CD4-positive, alpha-beta memory T cell (primary cell): Measurements from ENCODE around the gene SDHA. TPM values are rescaled to one million over a fixed set of nuclear protein-coding genes. Genes with fewer than 3 reads are reported as not detected.
"Not testable (repeated sequence)": the region's sequence is repeated elsewhere in the genome, so short reads cannot be mapped to it uniquely, and the experiment has no call there.

Experiments used
- CTCF ChIA-PET: fragments of 350-600 bp; sonication (Branson Sonifier 250); formaldehyde crosslinking; loops from one replicate; lab custom pipeline; 2021; ENCODE audit warnings: inconsistent platforms; ENCODE audit not compliant: partially characterized antibody; lab: Charles Lee
- POLR2A ChIA-PET: fragments of 350-600 bp; sonication (Branson Sonifier 250); formaldehyde crosslinking; loops from one replicate; lab custom pipeline; 2021; ENCODE audit not compliant: partially characterized antibody; lab: Charles Lee
- DNase-seq, 5 donors: peaks; one replicate each; pipeline versions ENCODE4 v3.0.0 to v3.0.0-alpha.2; 2020 to 2022; ENCODE audit warnings: mixed read lengths in 1 of 5
- H3K27ac ChIP-seq: one replicate; pipeline ENCODE4 v1.7.0; 2013; ENCODE audit warnings: low read depth, low read length
- H3K27me3 ChIP-seq: 2 replicates; pipeline ENCODE4 v1.7.0; 2013; ENCODE audit warnings: mild to moderate bottlenecking, low read length, moderate library complexity; ENCODE audit not compliant: insufficient read depth
- H3K36me3 ChIP-seq: 2 replicates; pipeline ENCODE4 v1.7.0; 2013; ENCODE audit warnings: mild to moderate bottlenecking, low read length, moderate library complexity; ENCODE audit not compliant: insufficient read depth
- H3K4me1 ChIP-seq: 2 replicates; pipeline ENCODE4 v1.7.0; 2013; ENCODE audit warnings: mild to moderate bottlenecking, low read length, moderate library complexity; ENCODE audit not compliant: insufficient read depth
- H3K4me3 ChIP-seq, 2 donors: one replicate each; pipeline ENCODE4 v1.7.0; 2013; ENCODE audit warnings: low read length in 2 of 2, mild to moderate bottlenecking in 1 of 2
- H3K9me3 ChIP-seq, 2 donors: one replicate each; pipeline ENCODE4 v1.7.0; 2013; ENCODE audit warnings: low read length in 2 of 2, control low read depth in 1 of 2; ENCODE audit not compliant: control insufficient read depth in 1 of 2
- H3K27ac Mint-ChIP-seq, 7 donors: one replicate each; pipeline ENCODE4 v1.8.0; 2020 to 2021; ENCODE audit warnings: mixed read lengths in 7 of 7, mild to moderate bottlenecking in 6 of 7, inconsistent platforms in 3 of 7, moderate library complexity in 3 of 7
- H3K27me3 Mint-ChIP-seq, 2 donors: one replicate each; pipeline ENCODE4 v1.8.0; 2020 to 2021; ENCODE audit warnings: mixed read lengths in 2 of 2
- H3K36me3 Mint-ChIP-seq, 2 donors: one replicate each; pipeline ENCODE4 v1.8.0; 2020 to 2021; ENCODE audit warnings: mixed read lengths in 2 of 2, inconsistent platforms in 1 of 2, mild to moderate bottlenecking in 1 of 2
- H3K4me1 Mint-ChIP-seq, 4 donors: one replicate each; pipeline ENCODE4 v1.8.0; 2020 to 2021; ENCODE audit warnings: mixed read lengths in 4 of 4, mild to moderate bottlenecking in 1 of 4
- H3K4me3 Mint-ChIP-seq, 8 donors: one replicate each; pipeline ENCODE4 v1.8.0; 2020 to 2021; ENCODE audit warnings: mixed read lengths in 8 of 8, mild to moderate bottlenecking in 7 of 8, moderate library complexity in 6 of 8, inconsistent platforms in 3 of 8
- H3K9me3 Mint-ChIP-seq, 8 donors: one replicate each; pipeline ENCODE4 v1.8.0; 2020 to 2021; ENCODE audit warnings: mixed read lengths in 8 of 8, mild to moderate bottlenecking in 5 of 8, inconsistent platforms in 3 of 8, moderate library complexity in 1 of 8
- intact Hi-C: fragments of 100-400 bp; cut with micrococcal nuclease; formaldehyde crosslinking; loops from one replicate; pipeline ENCODE4 v1.15.1; 2023
- polyA plus RNA-seq, 2 donors: library from polyadenylated mRNA; unstranded; fragments of 300-500 nt; fragmentation: Illumina TruSeq; gene quantifications; one replicate each; pipeline ENCODE4 v1.2.3, GENCODE V29; 2021
- total RNA-seq, 2 experiments: library from RNA; stranded (reverse); gene quantifications; one replicate each; pipeline ENCODE4 v1.2.3, GENCODE V29; 2021

Gene SDHA
- total and polyA plus RNA-seq, 4 experiments from 2014 or later: 131 to 240 (median 175) TPM

DNA sequence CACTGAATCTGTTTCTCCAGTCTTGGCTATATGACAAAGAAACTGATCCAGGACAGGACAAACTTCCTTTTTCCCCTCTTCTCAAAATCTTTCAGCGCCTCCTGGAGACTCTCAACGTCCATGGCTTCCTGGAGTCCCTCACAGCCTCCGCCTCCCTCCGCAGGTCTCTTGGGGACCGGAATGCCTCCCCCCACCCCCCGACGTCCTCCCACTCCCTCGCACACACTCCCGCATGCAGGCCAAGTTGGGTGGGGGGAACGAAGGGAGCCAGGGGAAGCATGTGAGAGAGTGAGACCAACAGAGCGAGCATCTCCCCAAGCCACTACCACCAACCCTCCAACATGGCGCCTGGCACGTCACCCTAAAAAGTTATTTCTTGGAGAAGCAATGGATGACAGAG, 72.1 kb downstream of the SDHA start:
- intact Hi-C loops, H3K27me3 ChIP-seq, H3K27ac ChIP-seq, H3K27me3 Mint-ChIP-seq, CTCF ChIA-PET, H3K4me3 ChIP-seq, H3K36me3 ChIP-seq, POLR2A ChIA-PET, H3K4me1 ChIP-seq, H3K4me3 Mint-ChIP-seq, H3K9me3 ChIP-seq, DNase-seq, H3K9me3 Mint-ChIP-seq, H3K27ac Mint-ChIP-seq: not testable (repeated sequence)
- Mint-ChIP-seq H3K4me1 (peaks cover 8 to 40% (median 18%) of the 10 kb centered on the region in 4 donors), H3K36me3 (peaks cover 20 to 26% of the 10 kb centered on the region in 2 donors)

- H3K4me1 ChIP-seq, H3K27ac ChIP-seq, H3K4me3 ChIP-seq, intact Hi-C loops, H3K36me3 ChIP-seq, H3K9me3 ChIP-seq, H3K9me3 Mint-ChIP-seq, DNase-seq, H3K27me3 Mint-ChIP-seq, H3K27me3 ChIP-seq, POLR2A ChIA-PET, CTCF ChIA-PET: not testable (repeated sequence)
- peaks cover 15 to 36% (median 24%) of the 10 kb centered on the region in 4 donors for H3K4me1 Mint-ChIP-seq
- H3K36me3 Mint-ChIP-seq: peaks cover 18 to 19% of the 10 kb centered on the region in 2 donors
- peak overlapping the region in 1 of 8 donors; percentile 18 for H3K4me3 Mint-ChIP-seq
- H3K27ac Mint-ChIP-seq: peak overlapping the region in 2 of 7 donors; percentile 32 to 72
These were observed 73.2 kb downstream of the SDHA start for GRCh38 chr5:291345-291744.

- intact Hi-C loops, POLR2A ChIA-PET, H3K4me3 ChIP-seq, H3K27me3 Mint-ChIP-seq, H3K27ac ChIP-seq, H3K4me3 Mint-ChIP-seq, H3K9me3 Mint-ChIP-seq, DNase-seq, H3K27ac Mint-ChIP-seq, H3K27me3 ChIP-seq, CTCF ChIA-PET, H3K9me3 ChIP-seq, H3K36me3 ChIP-seq: not testable (repeated sequence)
- peaks cover 24 to 43% (median 31%) of the 10 kb centered on the region in 4 donors for H3K4me1 Mint-ChIP-seq
- peaks cover 9 to 17% of the 10 kb centered on the region in 2 donors for H3K36me3 Mint-ChIP-seq
- H3K4me1 ChIP-seq: peaks cover 13% of the 10 kb centered on the region
These were observed 76.7 kb downstream of the SDHA start for GRCh38 chr5:294788-295187.

- H3K36me3 ChIP-seq, H3K9me3 ChIP-seq, intact Hi-C loops, POLR2A ChIA-PET, H3K27me3 Mint-ChIP-seq, H3K4me3 ChIP-seq, H3K27me3 ChIP-seq, H3K27ac ChIP-seq, CTCF ChIA-PET, DNase-seq, H3K9me3 Mint-ChIP-seq: not testable (repeated sequence)
- H3K4me3 Mint-ChIP-seq: peak overlapping the region in 6 of 8 donors; percentile 26 to 69 (median 54)
- H3K27ac Mint-ChIP-seq: peak overlapping the region in 3 of 7 donors; percentile 19 to 72 (median 59)
- peaks cover 7 to 16% of the 10 kb centered on the region in 2 donors for H3K36me3 Mint-ChIP-seq
- peaks cover 13% of the 10 kb centered on the region for H3K4me1 ChIP-seq
- peaks cover 27 to 46% (median 34%) of the 10 kb centered on the region in 4 donors for H3K4me1 Mint-ChIP-seq
These were observed 78.1 kb downstream of the SDHA start for GRCh38 chr5:296207-296606.

DNA sequence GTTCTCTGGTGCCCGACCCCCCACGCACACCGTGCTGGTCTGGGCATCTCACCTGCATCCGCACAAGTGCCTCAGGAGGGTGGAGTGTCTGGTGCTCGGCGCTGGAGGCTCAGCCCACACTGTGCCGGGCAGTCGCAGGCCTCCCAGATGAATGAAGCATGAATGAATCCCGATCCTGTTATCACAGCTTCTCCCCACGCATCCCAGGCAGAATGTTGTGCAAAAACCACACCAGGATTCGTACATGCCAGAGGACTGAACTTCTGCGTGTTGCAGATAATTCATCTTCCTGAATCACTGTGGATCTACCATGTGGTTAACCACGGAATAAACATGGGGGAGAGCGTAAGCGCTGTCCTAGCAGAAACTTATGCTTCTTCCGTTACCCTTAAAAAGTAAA, 78.8 kb downstream of the SDHA start:
- Mint-ChIP-seq H3K4me3 (peak overlapping the region; percentile 50 to 77 (median 66)), H3K27ac (peak overlapping the region in 6 of 7 donors; percentile 19 to 84 (median 63)), H3K4me1 (peaks cover 32 to 46% (median 34%) of the 10 kb centered on the region in 4 donors)
- H3K4me3 ChIP-seq, H3K27me3 ChIP-seq, H3K27ac ChIP-seq, intact Hi-C loops, H3K27me3 Mint-ChIP-seq, H3K9me3 Mint-ChIP-seq, H3K36me3 Mint-ChIP-seq, H3K9me3 ChIP-seq, H3K36me3 ChIP-seq, POLR2A ChIA-PET: not testable (repeated sequence)
- CTCF ChIA-PET: interaction anchor here (0.9 kb wide), 1 partner anchor 13 kb away, joined by 3 read pairs; no protein-coding TSS in a partner anchor
- DNase-seq: peak in 4 of 5 donors; percentile 30 to 43 (median 38)
- H3K4me1 ChIP-seq: peaks cover 13% of the 10 kb centered on the region

DNA sequence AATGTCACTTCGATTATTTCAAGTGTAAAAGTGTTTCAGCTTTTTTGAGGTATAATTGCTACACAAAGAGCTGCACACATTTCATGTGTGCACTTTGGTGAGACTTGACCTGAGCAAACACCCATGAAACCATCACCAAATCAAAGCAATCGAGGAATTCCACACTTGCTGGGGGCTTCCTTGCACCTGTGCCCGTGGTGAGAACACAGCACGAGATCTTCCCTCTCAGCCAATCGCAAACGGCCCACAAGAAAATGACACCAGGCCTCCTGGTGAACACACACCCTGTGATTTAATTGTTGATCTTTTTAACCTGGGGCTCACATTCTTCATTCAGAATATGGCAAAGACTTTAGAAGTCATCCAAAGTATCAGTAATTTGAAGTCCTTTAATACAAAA, 79.3 kb downstream of the SDHA start:
- H3K36me3 Mint-ChIP-seq, H3K27me3 ChIP-seq, intact Hi-C loops, H3K4me3 ChIP-seq, POLR2A ChIA-PET, H3K27ac ChIP-seq, DNase-seq, H3K9me3 Mint-ChIP-seq, H3K27me3 Mint-ChIP-seq, H3K9me3 ChIP-seq, H3K36me3 ChIP-seq: not testable (repeated sequence)
- Mint-ChIP-seq H3K27ac (peak overlapping the region in 4 of 7 donors; percentile 59 to 76 (median 72)), H3K4me1 (peaks cover 35 to 50% (median 36%) of the 10 kb centered on the region in 4 donors), H3K4me3 (peak overlapping the region in 5 of 8 donors; percentile 17 to 77 (median 75))
- peaks cover 13% of the 10 kb centered on the region for H3K4me1 ChIP-seq
- CTCF ChIA-PET: interaction anchor here (0.9 kb wide), 1 partner anchor 13 kb away, joined by 3 read pairs; no protein-coding TSS in a partner anchor

DNA sequence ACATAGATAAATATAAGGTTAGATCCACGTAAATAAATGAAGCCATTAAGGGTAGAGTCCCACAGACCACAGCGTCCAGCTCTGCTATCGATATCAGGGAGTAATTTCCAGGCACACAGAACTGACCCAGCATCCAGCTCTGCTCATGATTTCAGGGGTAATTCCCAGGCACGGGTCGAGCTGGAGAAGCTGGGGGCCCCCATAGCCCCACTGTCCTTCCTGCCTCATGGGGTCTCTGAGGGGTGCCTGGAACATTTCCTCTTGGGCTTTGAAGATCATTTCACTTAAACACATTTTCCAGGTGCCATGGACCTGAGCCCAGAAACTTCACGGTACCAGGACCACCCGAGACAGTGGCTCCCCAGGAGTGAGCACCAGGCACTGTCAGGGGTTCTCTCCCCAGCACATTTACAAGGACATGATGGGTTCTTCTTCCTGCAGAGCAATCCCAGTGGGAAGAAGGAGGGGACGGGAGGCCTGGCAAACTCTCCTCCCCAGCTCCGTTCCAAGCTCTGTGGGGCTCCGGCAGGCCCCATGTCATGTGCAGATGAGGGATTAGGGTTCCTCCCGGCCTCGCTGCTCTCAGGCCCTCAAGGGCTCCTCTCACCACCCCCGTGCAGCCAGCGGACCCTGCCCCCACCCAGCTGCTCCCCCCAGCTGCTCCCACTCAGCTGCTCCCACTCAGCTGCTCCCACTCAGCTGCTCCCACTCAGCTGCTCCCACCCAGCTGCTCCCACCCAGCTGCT, 80.0 kb downstream of the SDHA start:
- H3K36me3 ChIP-seq, H3K27ac Mint-ChIP-seq, H3K4me3 Mint-ChIP-seq, H3K27ac ChIP-seq, intact Hi-C loops, H3K4me3 ChIP-seq, DNase-seq, H3K9me3 ChIP-seq, H3K9me3 Mint-ChIP-seq, H3K27me3 Mint-ChIP-seq, H3K27me3 ChIP-seq, H3K36me3 Mint-ChIP-seq: not testable (repeated sequence)
- CTCF ChIA-PET: interaction anchor here (0.9 kb wide), 1 partner anchor 14 kb away, joined by 3 read pairs; no protein-coding TSS in a partner anchor
- POLR2A ChIA-PET: interaction anchor here (0.7 kb wide), 1 partner anchor 27 kb away, joined by 5 read pairs; the partner anchor contains the start of gene PDCD6
- peaks cover 33 to 55% (median 36%) of the 10 kb centered on the region in 4 donors for H3K4me1 Mint-ChIP-seq
- peaks cover 13% of the 10 kb centered on the region for H3K4me1 ChIP-seq
